ENCODE measurements around the gene NAA20.
A peak's percentile ranks its signal among the peaks of the same experiment; 100 is the strongest.

NAA20 gene

GRCh38 chr20:20021835-20022234 lies 4.7 kb downstream of the NAA20 start:
- DNase-seq = no peak

- no peak for DNase-seq
Measured at GRCh38 chr20:20022498-20022897, 5.3 kb downstream of the NAA20 start.

- no peak for DNase-seq
Measured at GRCh38 chr20:20023395-20023794, 6.2 kb downstream of the NAA20 start.

- no peak for DNase-seq
Measured at GRCh38 chr20:20024942-20025341, 7.8 kb downstream of the NAA20 start.

GRCh38 chr20:20027284-20027683 lies 10.1 kb downstream of the NAA20 start:
- DNase-seq = no peak

- no peak for DNase-seq
Measured at GRCh38 chr20:20031790-20032189, 14.6 kb downstream of the NAA20 start.

GRCh38 chr20:20034486-20034885 lies 17.3 kb downstream of the NAA20 start:
- DNase-seq = no peak

GRCh38 chr20:20036756-20037155 lies 19.6 kb downstream of the NAA20 start:
- no peak for DNase-seq

GRCh38 chr20:20037960-20038359 lies 20.8 kb downstream of the NAA20 start:
- no peak for DNase-seq

- DNase-seq = no peak
Measured at GRCh38 chr20:20038586-20038985, 21.4 kb downstream of the NAA20 start.

- no peak for DNase-seq
Measured at GRCh38 chr20:20039752-20040387, 22.7 kb downstream of the NAA20 start.

- no peak for DNase-seq
Measured at GRCh38 chr20:20051767-20052073, 34.6 kb downstream of the NAA20 start.

- peak; percentile 84 for DNase-seq
Measured at GRCh38 chr20:20052074-20052970, 35.2 kb downstream of the NAA20 start, which contains the start of the genes CFAP61 and CRNKL1. Gene CFAP61, plus strand, starts transcription at chr20:20052532. Its CDS starts 4,122 bp downstream, at chr20:20056654. Gene CRNKL1, minus strand, starts transcription at chr20:20052466. Its CDS starts 124 bp downstream, at chr20:20052342.

- no peak for DNase-seq
Measured at GRCh38 chr20:20060234-20060998, 43.3 kb downstream of the NAA20 start.

GRCh38 chr20:20063941-20064702 lies 47.0 kb downstream of the NAA20 start:
- DNase-seq = no peak

- no peak for DNase-seq
Measured at GRCh38 chr20:20065361-20065760, 48.2 kb downstream of the NAA20 start.

GRCh38 chr20:20070871-20071726 lies 53.9 kb downstream of the NAA20 start:
- no peak for DNase-seq

GRCh38 chr20:20073801-20074371 lies 56.7 kb downstream of the NAA20 start:
- no peak for DNase-seq

GRCh38 chr20:20075032-20075431 lies 57.9 kb downstream of the NAA20 start:
- no peak for DNase-seq

- DNase-seq = no peak
Measured at GRCh38 chr20:20076297-20077065, 59.3 kb downstream of the NAA20 start.

GRCh38 chr20:20078041-20078440 lies 60.9 kb downstream of the NAA20 start:
- no peak for DNase-seq

Data from SIG-M5 (cell line).